HepG2 (cell line): Measurements from ENCODE around the gene EFNA2. TPM values are rescaled to one million over a fixed set of nuclear protein-coding genes. Genes with fewer than 3 reads are reported as not detected.

ENCODE experiments used
- AHR ChIP-seq: IDR thresholded peaks from 2 replicates; pipeline ENCODE4 v1.6.1; 2018; ENCODE audit warnings: missing genetic modification reagents, missing compliant biosample characterization
- GTF3A ChIP-seq: sonication (generic); formaldehyde crosslinking; conservative IDR thresholded peaks from 2 replicates; pipeline ENCODE4 v1.4.0; 2020; ENCODE audit warnings: mild to moderate bottlenecking, missing genetic modification reagents
- HMG20A ChIP-seq: IDR thresholded peaks from 2 replicates; pipeline ENCODE4 v1.6.1; 2016; ENCODE audit warnings: borderline replicate concordance
- MLX ChIP-seq: IDR thresholded peaks from 2 replicates; pipeline ENCODE4 v1.6.1; 2016
- MXI1 ChIP-seq: IDR thresholded peaks from 3 replicates; pipeline ENCODE4 v1.6.1; 2012; ENCODE audit warnings: low read depth, low read length, inconsistent platforms, borderline replicate concordance
- NR2F2 ChIP-seq: IDR thresholded peaks from 2 replicates; pipeline ENCODE4 v1.6.1; 2012; ENCODE audit warnings: low read depth, inconsistent platforms, borderline replicate concordance
- RBM22 ChIP-seq: fragments of 200-400 bp; formaldehyde crosslinking; optimal IDR thresholded peaks from 2 replicates; pipeline ENCODE3; 2017; ENCODE audit warnings: mild to moderate bottlenecking, low read length, moderate library complexity
- RFX3 ChIP-seq: IDR thresholded peaks from 2 replicates; pipeline ENCODE4 v1.6.1; 2016; ENCODE audit warnings: missing biosample characterization, missing genetic modification reagents
- SALL1 ChIP-seq: sonication (generic); formaldehyde crosslinking; IDR thresholded peaks from 2 replicates; pipeline ENCODE4 v1.8.0; 2022; ENCODE audit warnings: mild to moderate bottlenecking, missing genetic modification reagents
- SATB2 ChIP-seq: sonication (generic); formaldehyde crosslinking; IDR thresholded peaks from 2 replicates; pipeline ENCODE4 v1.5.0; 2020; ENCODE audit warnings: missing genetic modification reagents
- YEATS2 ChIP-seq: sonication (generic); formaldehyde crosslinking; IDR thresholded peaks from 2 replicates; pipeline ENCODE4 v1.4.0; 2020; ENCODE audit warnings: missing genetic modification reagents, borderline replicate concordance
- ZBTB2 ChIP-seq: sonication (generic); formaldehyde crosslinking; IDR thresholded peaks from 2 replicates; pipeline ENCODE4 v1.8.0; 2022; ENCODE audit warnings: low read depth, missing genetic modification reagents
- ZBTB43 ChIP-seq: sonication (generic); formaldehyde crosslinking; conservative IDR thresholded peaks from 2 replicates; pipeline ENCODE4 v1.4.0; 2020; ENCODE audit warnings: missing genetic modification reagents
- ZBTB7B ChIP-seq: sonication (generic); formaldehyde crosslinking; IDR thresholded peaks from 2 replicates; pipeline ENCODE4 v1.4.0; 2020; ENCODE audit warnings: missing genetic modification reagents
- ZFP82 ChIP-seq: sonication (generic); formaldehyde crosslinking; IDR thresholded peaks from 2 replicates; pipeline ENCODE4 v1.5.1; 2020; ENCODE audit warnings: mild to moderate bottlenecking, missing genetic modification reagents, borderline replicate concordance
- ZFYVE20 ChIP-seq: sonication (generic); formaldehyde crosslinking; IDR thresholded peaks from 2 replicates; pipeline ENCODE4 v1.8.0; 2023; ENCODE audit warnings: low read depth, mild to moderate bottlenecking, moderate library complexity, missing genetic modification reagents, borderline replicate concordance
- ZNF10 ChIP-seq: sonication (generic); formaldehyde crosslinking; IDR thresholded peaks from 2 replicates; pipeline ENCODE4 v1.4.0; 2020; ENCODE audit warnings: mild to moderate bottlenecking, low read depth, missing genetic modification reagents, borderline replicate concordance
- ZNF160 ChIP-seq: sonication (generic); formaldehyde crosslinking; IDR thresholded peaks from 2 replicates; pipeline ENCODE4 v1.8.0; 2022; ENCODE audit warnings: mild to moderate bottlenecking, inconsistent platforms, missing genetic modification reagents
- ZNF326 ChIP-seq: sonication (generic); formaldehyde crosslinking; IDR thresholded peaks from 2 replicates; pipeline ENCODE4 v1.4.0; 2020; ENCODE audit warnings: missing genetic modification reagents, borderline replicate concordance
- ZNF549 ChIP-seq: sonication (generic); formaldehyde crosslinking; IDR thresholded peaks from 2 replicates; pipeline ENCODE4 v1.5.0; 2020; ENCODE audit warnings: missing genetic modification reagents
- ZNF772 ChIP-seq: sonication (generic); formaldehyde crosslinking; IDR thresholded peaks from 2 replicates; pipeline ENCODE4 v1.5.0; 2020; ENCODE audit warnings: mild to moderate bottlenecking, missing genetic modification reagents
- ZXDC ChIP-seq: sonication (generic); formaldehyde crosslinking; IDR thresholded peaks from 2 replicates; pipeline ENCODE4 v1.5.0; 2020; ENCODE audit warnings: mild to moderate bottlenecking, missing genetic modification reagents
- polyA plus RNA-seq, 8 experiments: library from polyadenylated mRNA; depleted of rRNA in 3 of 8; stranded (reverse) in 7 of 8; unstranded in 1 of 8; fragments of >200 nt; fragmentation: Illumina TruSeq in 4 of 8; extraction: Trizol in 4 of 8; gene quantifications; 2 replicates each; pipeline versions ENCODE4 v1.2.1 to v1.2.3, GENCODE V29; 2011 to 2016; ENCODE audit warnings: low read depth in 4 of 8, missing spikeins in 1 of 8, mixed read lengths in 1 of 8; ENCODE audit not compliant: insufficient read depth in 1 of 8
- total RNA-seq, 5 experiments: library from RNA; depleted of rRNA; stranded (reverse); fragments of >200 nt; fragmentation: Illumina TruSeq; extraction: Trizol; gene quantifications; 2 replicates each; pipeline ENCODE4 v1.2.3, GENCODE V29; 2016; ENCODE audit warnings: low read depth in 1 of 5
- TF ChIP-seq, protein P1 (sequence below): sonication (generic); formaldehyde crosslinking; IDR thresholded peaks from 2 replicates; pipeline ENCODE4 v1.5.0; 2020; ENCODE audit warnings: mild to moderate bottlenecking, missing genetic modification reagents

The EFNA2 gene
- total and polyA plus RNA-seq, 2 of the 13 experiments (the other 11 are each of a cell fraction or from before 2014, with no cell fraction given) = 6.0 to 9.9 TPM

- TF ChIP-seq GTF3A = no peak
- 0 out of 2 replicates have a peak, but pooled peaks have one; percentile 29 for TF ChIP-seq ZBTB7B (CRISPR knock-in tag)
- TF ChIP-seq ZNF549 (CRISPR knock-in tag) = no peak
- peak; percentile 61 for TF ChIP-seq RBM22
- TF ChIP-seq ZNF10 (CRISPR knock-in tag) = no peak
- TF ChIP-seq AHR (CRISPR knock-in tag) = no peak
- no peak for TF ChIP-seq ZFYVE20 (CRISPR knock-in tag)
- no peak for TF ChIP-seq SATB2 (CRISPR knock-in tag)
- no peak for TF ChIP-seq ZNF160
- no peak for TF ChIP-seq RFX3 (CRISPR knock-in tag)
- no peak for TF ChIP-seq ZBTB2 (CRISPR knock-in tag)
- TF ChIP-seq SALL1 (CRISPR knock-in tag) = no peak; the same call in 1 of the 2 replicates
- TF ChIP-seq HMG20A = no peak
- TF ChIP-seq, protein P1, sequence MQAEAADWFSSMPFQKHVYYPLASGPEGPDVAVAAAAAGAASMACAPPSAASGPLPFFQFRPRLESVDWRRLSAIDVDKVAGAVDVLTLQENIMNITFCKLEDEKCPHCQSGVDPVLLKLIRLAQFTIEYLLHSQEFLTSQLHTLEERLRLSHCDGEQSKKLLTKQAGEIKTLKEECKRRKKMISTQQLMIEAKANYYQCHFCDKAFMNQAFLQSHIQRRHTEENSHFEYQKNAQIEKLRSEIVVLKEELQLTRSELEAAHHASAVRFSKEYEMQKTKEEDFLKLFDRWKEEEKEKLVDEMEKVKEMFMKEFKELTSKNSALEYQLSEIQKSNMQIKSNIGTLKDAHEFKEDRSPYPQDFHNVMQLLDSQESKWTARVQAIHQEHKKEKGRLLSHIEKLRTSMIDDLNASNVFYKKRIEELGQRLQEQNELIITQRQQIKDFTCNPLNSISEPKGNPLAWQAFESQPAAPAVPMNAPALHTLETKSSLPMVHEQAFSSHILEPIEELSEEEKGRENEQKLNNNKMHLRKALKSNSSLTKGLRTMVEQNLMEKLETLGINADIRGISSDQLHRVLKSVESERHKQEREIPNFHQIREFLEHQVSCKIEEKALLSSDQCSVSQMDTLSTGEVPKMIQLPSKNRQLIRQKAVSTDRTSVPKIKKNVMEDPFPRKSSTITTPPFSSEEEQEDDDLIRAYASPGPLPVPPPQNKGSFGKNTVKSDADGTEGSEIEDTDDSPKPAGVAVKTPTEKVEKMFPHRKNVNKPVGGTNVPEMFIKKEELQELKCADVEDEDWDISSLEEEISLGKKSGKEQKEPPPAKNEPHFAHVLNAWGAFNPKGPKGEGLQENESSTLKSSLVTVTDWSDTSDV (CRISPR knock-in tag) = no peak
- no peak for TF ChIP-seq MLX (CRISPR knock-in tag)
- no peak for TF ChIP-seq ZNF326 (CRISPR knock-in tag)
- peak; percentile 64; the same call in 1 of the 2 replicates for TF ChIP-seq YEATS2
- TF ChIP-seq ZNF772 (CRISPR knock-in tag) = peak; percentile 42; the same call in 1 of the 2 replicates
- no peak for TF ChIP-seq ZXDC (CRISPR knock-in tag)
- TF ChIP-seq ZBTB43 = no peak
- TF ChIP-seq MXI1 = peak; percentile 54; the same call in 1 of the 3 replicates
- no peak for TF ChIP-seq NR2F2
- no peak for TF ChIP-seq ZFP82
These were observed 5.8 kb upstream of the EFNA2 start (continued) for GRCh38 chr19:1279782-1280341.
